Activated CD8-positive, alpha-beta memory T cell treated with anti-CD3 and anti-CD28 coated beads for 48 hours (primary cell): ENCODE results near the gene RANBP17.

Experiments
- DNase-seq, 3 experiments: peaks; one replicate each; pipeline ENCODE4 v3.0.0-alpha.2; 2020; ENCODE audit warnings: low read depth in 2 of 3, low spot score in 2 of 3

The RANBP17 gene

GRCh38 chr5:171314728-171315385, 453.0 kb downstream of the RANBP17 start:
- DNase-seq: no peak

DNA sequence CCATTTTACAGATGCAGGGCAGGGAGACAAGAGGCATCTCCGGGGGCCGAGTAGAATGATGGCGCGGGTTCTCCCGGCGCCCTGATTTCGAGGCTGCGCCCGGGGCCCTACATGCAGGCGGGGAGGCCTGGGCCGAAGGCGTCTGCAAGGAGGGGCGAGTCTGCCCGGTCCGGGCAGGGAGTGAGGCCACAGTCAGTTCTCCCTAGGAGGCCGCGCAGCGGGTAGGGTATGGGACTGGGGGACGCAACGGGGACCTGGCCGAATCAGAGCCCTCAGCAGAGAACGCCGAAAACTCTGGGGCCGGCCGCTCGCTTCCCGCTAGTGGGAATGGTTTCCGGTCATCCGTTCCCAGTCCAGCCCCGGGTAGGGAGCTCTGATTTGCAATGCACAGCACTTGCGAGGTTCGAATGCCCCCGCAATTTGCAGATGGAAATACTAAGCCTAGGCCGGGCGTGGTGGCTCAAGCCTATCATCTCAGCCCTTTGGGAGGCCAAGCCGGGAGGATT, 453.6 kb downstream of the RANBP17 start:
- no peak for DNase-seq

- no peak for DNase-seq
Measured at GRCh38 chr5:171315925-171316257, 454.1 kb downstream of the RANBP17 start.

DNA sequence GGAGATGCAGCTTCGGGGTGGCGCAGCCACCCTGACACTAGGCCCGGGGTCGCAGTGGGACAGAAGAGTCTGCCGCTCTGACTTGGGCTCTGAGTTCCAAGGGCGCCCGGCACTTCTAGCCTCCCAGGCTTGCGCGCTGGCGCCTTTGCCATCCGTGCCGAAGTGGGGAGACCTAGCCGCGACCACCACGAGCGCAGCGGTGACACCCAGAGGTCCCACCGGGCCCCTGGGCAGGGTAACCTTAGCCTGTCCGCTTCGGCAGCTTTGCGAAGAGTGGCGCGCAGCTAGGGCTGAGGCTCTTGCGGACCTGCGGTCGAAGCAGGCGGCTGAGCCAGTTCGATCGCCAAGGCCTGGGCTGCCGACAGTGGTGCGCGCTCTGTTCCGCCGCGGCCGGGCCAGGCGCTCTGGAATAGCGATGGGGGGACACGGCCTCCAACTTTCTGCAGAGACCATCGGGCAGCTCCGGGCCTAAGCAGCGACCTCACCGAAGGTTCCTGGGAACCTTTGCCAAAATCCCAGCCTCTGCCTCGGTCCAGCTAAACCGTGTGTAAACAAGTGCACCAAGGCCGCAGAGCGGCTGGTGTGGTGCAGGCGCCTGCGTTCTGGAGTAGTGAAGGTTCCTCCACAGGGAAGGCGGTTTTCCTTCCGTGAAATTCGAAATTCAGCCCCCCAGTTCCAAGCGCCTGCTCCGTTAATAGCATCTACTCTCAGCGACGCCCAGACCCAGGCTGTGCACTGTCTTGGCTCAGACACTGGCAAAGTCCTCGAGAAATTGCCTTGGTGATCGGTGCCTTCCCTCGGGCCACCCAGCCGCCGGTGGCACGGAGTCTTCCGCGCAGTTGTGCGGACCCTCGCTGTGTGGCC, 454.7 kb downstream of the RANBP17 start:
- no peak for DNase-seq

- DNase-seq: no peak
Measured at GRCh38 chr5:171317230-171317629, 455.4 kb downstream of the RANBP17 start.

DNA sequence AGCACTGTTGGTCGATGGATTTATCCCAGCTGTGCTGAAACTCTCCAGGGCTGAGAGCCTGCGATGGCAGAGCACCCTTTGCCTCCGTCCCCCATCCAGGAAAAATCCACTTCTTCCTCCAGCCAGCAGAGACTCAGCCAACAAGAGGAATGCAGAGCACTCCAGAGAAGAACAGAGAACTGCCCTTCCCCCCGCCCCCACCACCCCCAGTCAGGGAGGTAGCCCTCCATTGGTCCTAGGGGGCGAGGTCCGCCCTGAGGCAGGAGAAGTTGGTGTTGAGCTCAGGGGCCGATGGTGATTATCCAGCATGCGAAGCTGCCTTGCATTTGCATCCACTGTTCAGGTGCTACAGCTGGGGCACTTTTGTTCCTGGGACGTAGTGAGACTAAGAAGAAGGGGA, 456.2 kb downstream of the RANBP17 start:
- DNase-seq: no peak

DNA sequence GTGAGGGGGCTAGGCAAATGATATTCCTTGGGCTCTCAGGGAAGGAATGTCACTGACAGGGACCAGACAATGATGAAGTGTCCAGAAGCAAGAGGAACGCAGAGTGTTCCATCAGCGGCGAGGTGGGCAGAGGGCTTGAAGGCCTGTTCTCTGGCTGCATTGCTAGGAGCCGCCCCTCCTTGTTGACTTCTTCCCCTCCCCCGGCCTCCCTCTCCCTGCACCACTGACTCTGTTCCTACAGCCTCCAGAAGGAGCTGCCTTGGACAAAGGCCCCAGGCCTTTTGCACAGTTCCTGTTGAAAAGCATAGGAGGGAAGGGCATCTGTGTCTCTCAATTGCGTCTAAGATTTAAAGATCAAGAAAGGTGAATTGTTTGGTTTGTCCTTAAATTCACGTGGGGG, 459.6 kb downstream of the RANBP17 start:
- DNase-seq: no peak

GRCh38 chr5:171322527-171322926, 460.7 kb downstream of the RANBP17 start:
- DNase-seq: no peak

GRCh38 chr5:171323007-171323406, 461.2 kb downstream of the RANBP17 start:
- no peak for DNase-seq

DNA sequence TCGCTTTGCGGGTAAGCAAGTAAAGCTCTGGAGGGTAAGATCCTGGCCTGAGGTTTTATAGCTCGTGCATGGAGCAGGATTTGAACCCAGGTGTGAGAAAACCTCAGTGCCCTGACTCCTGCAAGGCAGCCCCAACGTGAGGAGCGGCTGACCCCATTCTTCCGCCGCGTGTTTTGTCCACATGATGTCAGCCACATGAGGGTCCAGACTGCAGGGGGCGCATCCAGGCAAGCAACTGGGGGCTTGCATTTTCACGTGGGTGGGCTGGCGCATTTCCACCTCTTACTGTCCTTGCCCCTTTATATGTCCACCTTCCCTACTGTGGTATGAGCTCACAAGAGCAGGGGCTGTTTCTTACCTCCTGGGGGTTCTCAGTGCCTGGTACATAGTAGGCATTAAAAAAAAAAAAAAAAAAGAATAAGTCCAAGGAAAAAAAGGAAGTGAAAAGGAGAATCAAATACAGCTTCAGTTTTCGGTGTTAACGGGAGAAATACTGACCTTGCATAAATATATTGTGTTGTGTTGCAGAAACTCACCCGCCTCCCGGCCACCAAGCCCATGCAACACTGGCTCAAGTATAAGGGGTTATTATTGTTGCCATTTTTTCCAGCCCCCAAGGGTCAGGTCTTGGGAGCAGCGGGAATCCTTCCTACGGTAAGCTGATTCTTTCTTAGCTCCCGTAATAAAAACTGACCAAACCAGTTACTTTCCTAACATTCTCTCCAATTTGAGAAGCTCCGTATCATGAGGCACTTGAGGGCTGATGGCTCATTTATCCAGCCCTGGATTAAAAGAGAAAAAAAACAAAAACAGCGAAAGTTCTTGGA, 462.2 kb downstream of the RANBP17 start:
- DNase-seq: no peak

- DNase-seq: no peak
Measured at GRCh38 chr5:171330021-171330420, 468.2 kb downstream of the RANBP17 start.

- no peak for DNase-seq
Measured at GRCh38 chr5:171335616-171336015, 473.8 kb downstream of the RANBP17 start.

GRCh38 chr5:171336521-171337209, 474.8 kb downstream of the RANBP17 start:
- no peak for DNase-seq

- no peak for DNase-seq
Measured at GRCh38 chr5:171337210-171337569, 475.4 kb downstream of the RANBP17 start.

- DNase-seq: no peak
Measured at GRCh38 chr5:171340042-171340441, 478.2 kb downstream of the RANBP17 start.

- no peak for DNase-seq
Measured at GRCh38 chr5:171340491-171340890, 478.7 kb downstream of the RANBP17 start.

DNA sequence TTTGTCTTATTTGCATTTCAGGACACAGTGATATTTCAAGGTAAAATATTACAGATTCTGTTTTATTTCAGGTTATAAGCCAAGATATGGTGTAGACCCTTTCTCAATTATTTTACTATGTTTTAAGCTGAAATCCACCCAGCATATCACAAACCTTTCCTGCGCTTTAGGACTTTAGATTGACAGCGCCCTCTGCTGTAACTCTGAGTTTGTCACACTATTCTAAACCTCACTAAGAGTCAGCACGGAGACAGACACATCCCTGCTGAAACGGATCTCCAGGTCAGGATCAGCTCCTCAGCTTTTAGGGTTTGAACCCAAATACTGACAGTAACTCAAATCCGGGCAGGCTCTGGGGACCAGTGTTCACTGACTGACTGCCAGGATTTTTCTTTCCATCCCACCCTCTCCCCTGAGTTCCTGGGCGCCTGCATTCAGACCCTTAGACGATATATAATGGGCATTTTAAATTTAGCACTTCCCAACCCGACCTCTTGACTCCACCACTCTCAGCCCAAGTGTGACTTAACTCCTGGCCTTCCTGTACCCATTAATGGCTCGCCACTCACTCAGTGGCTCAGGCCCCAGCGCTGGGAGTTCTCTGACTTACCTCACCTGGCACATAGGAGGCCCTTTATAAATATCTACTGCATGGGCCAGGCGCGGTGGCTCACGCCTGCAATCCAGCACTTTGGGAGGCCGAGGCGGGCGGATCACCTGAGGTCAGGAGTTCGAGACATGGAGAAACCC, 480.7 kb downstream of the RANBP17 start:
- no peak for DNase-seq

DNA sequence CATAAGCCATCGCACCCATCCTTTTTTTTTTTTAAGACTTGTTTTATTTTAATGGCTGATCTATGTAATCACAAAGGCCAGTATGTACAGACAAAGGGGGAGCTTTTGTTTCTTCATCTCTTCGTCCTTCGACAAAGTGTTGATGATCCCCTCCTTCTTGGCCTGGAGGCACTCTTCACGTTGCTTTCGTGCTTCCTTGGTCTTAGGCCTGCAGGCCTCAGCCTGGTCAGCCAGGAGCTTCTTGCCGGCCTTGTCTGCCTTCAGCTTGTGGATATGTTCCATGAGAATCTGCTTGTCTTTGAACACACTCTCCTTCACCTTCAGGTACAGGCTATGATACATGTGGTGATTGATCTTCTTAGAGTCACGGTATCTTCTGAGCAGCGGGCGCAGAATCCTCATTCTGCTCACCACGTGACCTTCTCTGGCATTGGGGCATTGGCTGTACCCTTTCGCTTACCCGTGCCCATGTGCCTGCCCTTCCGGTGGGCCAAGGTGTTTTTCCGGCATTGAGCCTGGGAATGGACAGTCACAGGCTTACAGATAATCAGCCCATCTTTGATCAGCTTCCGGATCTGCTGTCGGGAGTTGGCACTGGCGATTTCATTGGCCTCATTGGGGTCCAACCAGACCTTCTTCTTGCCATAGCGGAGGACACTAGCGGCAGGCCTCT, 483.3 kb downstream of the RANBP17 start:
- no peak for DNase-seq
